Neuronal stem cell (in vitro differentiated cells): ENCODE measurements around the gene FBXO8.
A peak's percentile ranks its signal among the peaks of the same experiment; 100 is the strongest.

ENCODE experiments used
- DNase-seq: peaks from one replicate; pipeline ENCODE4 v3.0.0-alpha.2; 2013; ENCODE audit warnings: low spot score
- H2AFZ ChIP-seq: one replicate; pipeline ENCODE4 v1.6.1; 2013; ENCODE audit warnings: mild to moderate bottlenecking, low read length, inconsistent platforms
- H2AK5ac ChIP-seq: 2 replicates; pipeline ENCODE4 v1.6.1; 2013; ENCODE audit warnings: low read depth, mild to moderate bottlenecking, inconsistent platforms, low read length, moderate library complexity, mixed read lengths
- H2BK120ac ChIP-seq: 2 replicates; pipeline ENCODE4 v1.6.1; 2013; ENCODE audit warnings: low read depth, mild to moderate bottlenecking, inconsistent platforms, low read length, moderate library complexity, mixed read lengths
- H2BK12ac ChIP-seq: one replicate; pipeline ENCODE4 v1.6.1; 2013; ENCODE audit warnings: low read length, inconsistent platforms
- H2BK15ac ChIP-seq: 2 replicates; pipeline ENCODE4 v1.6.1; 2013; ENCODE audit warnings: mild to moderate bottlenecking, low read length, inconsistent platforms, mixed read lengths
- H2BK5ac ChIP-seq: one replicate; pipeline ENCODE4 v1.6.1; 2013; ENCODE audit warnings: inconsistent platforms, mild to moderate bottlenecking, low read length, moderate library complexity
- H3K14ac ChIP-seq: one replicate; pipeline ENCODE4 v1.6.1; 2013; ENCODE audit warnings: low read length, inconsistent platforms
- H3K18ac ChIP-seq: 2 replicates; pipeline ENCODE4 v1.6.1; 2013; ENCODE audit warnings: low read length, inconsistent platforms
- H3K23ac ChIP-seq: 2 replicates; pipeline ENCODE4 v1.6.1; 2013; ENCODE audit warnings: low read depth, mild to moderate bottlenecking, mixed read lengths, low read length, inconsistent platforms; ENCODE audit not compliant: poor library complexity
- H3K27ac ChIP-seq: replicated peaks from 3 replicates; pipeline ENCODE4 v1.5.1; 2013; ENCODE audit warnings: low read length, inconsistent platforms
- H3K27me3 ChIP-seq, 3 experiments: 2 replicates each; pipeline ENCODE4 v1.6.1; 2013; ENCODE audit warnings: low read length in 3 of 3, mild to moderate bottlenecking in 2 of 3, inconsistent platforms in 1 of 3, low read depth in 1 of 3, mixed read lengths in 1 of 3, moderate library complexity in 1 of 3; ENCODE audit not compliant: control insufficient read depth in 3 of 3, insufficient read depth in 3 of 3
- H3K36me3 ChIP-seq, 2 donors: replicated peaks in 1 of 2; 2 replicates each; pipeline ENCODE4 v1.6.1; 2013; ENCODE audit warnings: low read length in 2 of 2; ENCODE audit not compliant: control insufficient read depth in 2 of 2, insufficient read depth in 2 of 2
- H3K4ac ChIP-seq: 2 replicates; pipeline ENCODE4 v1.6.1; 2013; ENCODE audit warnings: inconsistent platforms, mild to moderate bottlenecking, low read length, moderate library complexity
- H3K4me1 ChIP-seq, 2 donors: 1 replicate in 1 of 2; 2 replicates in 1 of 2; pipeline ENCODE4 v1.6.1; 2013; ENCODE audit warnings: low read length in 2 of 2, low read depth in 1 of 2; ENCODE audit not compliant: control insufficient read depth in 2 of 2, insufficient read depth in 1 of 2
- H3K4me2 ChIP-seq: one replicate; pipeline ENCODE4 v1.6.1; 2013; ENCODE audit warnings: mild to moderate bottlenecking, low read length, inconsistent platforms; ENCODE audit not compliant: insufficient read depth, poor library complexity, severe bottlenecking
- H3K4me3 ChIP-seq, 2 donors: 2 replicates each; pipeline ENCODE4 v1.5.1; 2013; ENCODE audit warnings: low read length in 2 of 2, mild to moderate bottlenecking in 2 of 2, inconsistent platforms in 1 of 2, moderate library complexity in 1 of 2
- H3K79me1 ChIP-seq: one replicate; pipeline ENCODE4 v1.6.1; 2013; ENCODE audit warnings: low read depth, mild to moderate bottlenecking, inconsistent platforms, low read length, moderate library complexity
- H3K9ac ChIP-seq: one replicate; pipeline ENCODE4 v1.6.1; 2013; ENCODE audit warnings: mild to moderate bottlenecking, low read depth, low read length, inconsistent platforms; ENCODE audit not compliant: poor library complexity
- H3K9me3 ChIP-seq, 2 donors: replicated peaks in 1 of 2; 2 replicates each; pipeline versions ENCODE3 to v1.6.1; 2013; ENCODE audit warnings: low read length in 2 of 2, mild to moderate bottlenecking in 2 of 2, inconsistent platforms in 1 of 2, low read depth in 1 of 2, mixed read lengths in 1 of 2, moderate library complexity in 1 of 2; ENCODE audit not compliant: control insufficient read depth in 2 of 2, insufficient read depth in 1 of 2
- H4K8ac ChIP-seq: one replicate; pipeline ENCODE4 v1.6.1; 2013; ENCODE audit warnings: low read depth, mild to moderate bottlenecking, inconsistent platforms, low read length, moderate library complexity
- H4K91ac ChIP-seq: one replicate; pipeline ENCODE4 v1.6.1; 2013; ENCODE audit warnings: low read length, low read depth, mild to moderate bottlenecking, inconsistent platforms; ENCODE audit not compliant: poor library complexity
- WGBS, 2 donors: extraction: QIAGEN DNeasy Blood & Tissue Kit; methylation state at CpG; one replicate each; pipeline ENCODE4 v1.1.7; 2013; ENCODE audit warnings: missing lambda C conversion rate in 2 of 2, mixed read lengths in 1 of 2; ENCODE audit not compliant: insufficient read length in 2 of 2, insufficient replicate concordance in 1 of 2; ENCODE audit errors: extremely low coverage in 2 of 2; 5-methylcytosine and 5-hydroxymethylcytosine counted together

FBXO8 gene

DNA sequence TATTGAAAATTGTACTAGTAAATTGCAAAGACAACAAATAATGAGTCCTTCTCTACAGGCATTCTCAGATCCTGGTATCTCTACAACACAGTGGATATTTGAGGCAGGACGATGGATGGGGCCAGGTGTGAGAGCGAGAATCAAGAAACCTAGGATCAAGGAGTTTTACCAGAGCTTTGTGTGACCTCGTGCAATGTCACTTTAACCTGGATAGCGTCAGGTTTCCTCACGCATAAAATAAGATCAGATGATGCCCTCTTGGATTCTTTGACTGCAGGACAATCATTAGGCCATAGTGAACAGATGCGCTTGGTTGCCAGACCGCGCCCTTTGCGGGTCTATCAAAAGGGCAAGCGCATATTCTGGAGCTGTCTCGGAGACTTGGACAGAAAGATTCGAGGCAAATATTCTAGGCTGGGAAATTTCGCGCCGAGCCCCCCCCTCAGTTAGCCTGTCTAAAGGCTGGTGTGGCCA is 66.6 kb downstream of the FBXO8 start:
- Histone ChIP-seq H2BK15ac (peak overlapping the region; percentile 47), H3K4me2 (no peak overlapping the region), H3K23ac (no peak overlapping the region), H3K4me1 (peaks cover 4 to 5% of the 10 kb centered on the region in 2 donors), H3K27me3 (peaks cover 26 to 97% (median 61%) of the 10 kb centered on the region in 3 experiments), H4K8ac (no peak overlapping the region), H2AFZ (no peak overlapping the region), H3K36me3 (no peaks in the 10 kb centered on the region), H2BK120ac (no peak overlapping the region), H3K14ac (no peak overlapping the region), H2BK12ac (no peak overlapping the region), H3K79me1 (no peaks in the 10 kb centered on the region), H4K91ac (no peak overlapping the region), H3K9ac (peak overlapping the region; percentile 44), H2BK5ac (no peak overlapping the region), H3K27ac (no peak overlapping the region), H3K4me3 (no peak overlapping the region), H3K4ac (no peak overlapping the region), H3K18ac (no peak overlapping the region), H3K9me3 (peaks cover 0 to 2% of the 10 kb centered on the region in 2 donors), H2AK5ac (no peak overlapping the region)
- WGBS, 2 donors, result no CpG with 5 or more reads among the region's 15 CpGs
- peak; percentile 6 for DNase-seq

DNA sequence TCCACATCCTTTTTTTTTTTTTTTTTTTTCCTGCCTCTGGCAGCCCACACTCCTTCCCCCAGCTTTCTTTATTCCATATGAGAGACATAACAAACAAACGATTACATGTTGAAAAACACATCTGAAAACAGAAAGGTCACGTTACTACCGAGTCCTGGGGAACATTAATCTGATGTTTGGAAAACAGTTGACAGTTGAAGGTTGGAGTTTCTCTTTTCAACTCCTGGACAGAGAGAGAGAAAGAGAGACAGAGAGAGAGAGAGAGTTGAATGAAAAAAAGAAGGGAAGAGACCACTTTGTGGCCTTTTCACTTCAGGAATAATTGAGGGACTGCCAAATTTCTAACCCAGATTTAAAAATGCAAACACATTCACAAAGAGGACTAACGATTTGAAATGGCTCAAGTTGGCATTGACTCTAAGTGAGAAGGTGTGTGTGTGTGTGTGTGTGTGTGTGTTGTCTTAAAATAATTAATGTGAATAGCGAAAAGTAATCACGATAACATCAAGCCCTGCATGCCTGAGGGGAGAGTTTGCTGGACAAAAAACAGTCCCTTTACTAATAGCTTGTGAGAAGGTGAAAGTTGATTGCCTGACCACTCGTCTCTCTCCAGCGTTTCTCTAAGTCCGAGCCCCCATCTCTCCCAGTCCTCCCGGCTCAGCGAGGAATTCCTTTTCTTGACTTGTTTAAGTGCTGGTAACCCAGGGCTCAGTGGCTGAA is 67.3 kb downstream of the FBXO8 start:
- H3K18ac ChIP-seq, result no peak overlapping the region
- H3K9me3 ChIP-seq, result peaks cover 0 to 2% of the 10 kb centered on the region in 2 donors
- H3K14ac ChIP-seq, result no peak overlapping the region
- H4K91ac ChIP-seq, result no peak overlapping the region
- H3K79me1 ChIP-seq, result no peaks in the 10 kb centered on the region
- H2BK12ac ChIP-seq, result no peak overlapping the region
- no peak overlapping the region for H2BK15ac ChIP-seq
- no peak overlapping the region for H3K4ac ChIP-seq
- no peak overlapping the region for H2AK5ac ChIP-seq
- H3K4me3 ChIP-seq, result no peak overlapping the region
- peak; percentile 36 for DNase-seq
- no peak overlapping the region for H2AFZ ChIP-seq
- H4K8ac ChIP-seq, result no peak overlapping the region
- no peak overlapping the region for H2BK5ac ChIP-seq
- peaks cover 29 to 99% (median 68%) of the 10 kb centered on the region in 3 experiments for H3K27me3 ChIP-seq
- peaks cover 4 to 5% of the 10 kb centered on the region in 2 donors for H3K4me1 ChIP-seq
- H3K27ac ChIP-seq, result no peak overlapping the region
- H3K9ac ChIP-seq, result no peak overlapping the region
- no peaks in the 10 kb centered on the region for H3K36me3 ChIP-seq
- no peak overlapping the region for H3K23ac ChIP-seq
- no CpG with 5 or more reads among the region's 11 CpGs for WGBS, 2 donors
- H2BK120ac ChIP-seq, result no peak overlapping the region
- no peak overlapping the region for H3K4me2 ChIP-seq

GRCh38 chr4:174215057-174215456 is 68.4 kb downstream of the FBXO8 start:
- H4K8ac ChIP-seq, result no peak overlapping the region
- H3K23ac ChIP-seq, result no peak overlapping the region
- no peaks in the 10 kb centered on the region for H3K36me3 ChIP-seq
- no peak overlapping the region for H2BK12ac ChIP-seq
- H2BK5ac ChIP-seq, result no peak overlapping the region
- peaks cover 0 to 2% of the 10 kb centered on the region in 2 donors for H3K9me3 ChIP-seq
- no peak overlapping the region for H3K18ac ChIP-seq
- no peak for DNase-seq
- no peak overlapping the region for H4K91ac ChIP-seq
- H3K14ac ChIP-seq, result no peak overlapping the region
- no peak overlapping the region for H2BK15ac ChIP-seq
- no peak overlapping the region for H2AK5ac ChIP-seq
- H3K4me3 ChIP-seq, result no peak overlapping the region
- H3K27ac ChIP-seq, result no peak overlapping the region
- H3K27me3 ChIP-seq, result peaks cover 29 to 99% (median 71%) of the 10 kb centered on the region in 3 experiments
- no peak overlapping the region for H2BK120ac ChIP-seq
- no peak overlapping the region for H2AFZ ChIP-seq
- H3K4me1 ChIP-seq, result peaks cover 4 to 5% of the 10 kb centered on the region in 2 donors
- no peak overlapping the region for H3K4me2 ChIP-seq
- no peak overlapping the region for H3K9ac ChIP-seq
- H3K4ac ChIP-seq, result no peak overlapping the region
- no peaks in the 10 kb centered on the region for H3K79me1 ChIP-seq
- WGBS, 2 donors, result no CpG with 5 or more reads among the region's 5 CpGs

- Histone ChIP-seq H3K4me2 (peak overlapping the region; percentile 41), H2BK15ac (no peak overlapping the region), H3K4ac (no peak overlapping the region), H2AFZ (peak overlapping the region; percentile 74), H3K14ac (no peak overlapping the region), H3K36me3 (no peaks in the 10 kb centered on the region), H4K8ac (no peak overlapping the region), H4K91ac (no peak overlapping the region), H3K27ac (no peak overlapping the region), H2BK5ac (no peak overlapping the region), H2BK12ac (no peak overlapping the region), H2AK5ac (no peak overlapping the region), H3K79me1 (no peaks in the 10 kb centered on the region), H3K23ac (peak overlapping the region; percentile 14), H3K18ac (peak overlapping the region; percentile 56), H2BK120ac (no peak overlapping the region), H3K9ac (no peak overlapping the region), H3K4me1 (peaks cover 4 to 5% of the 10 kb centered on the region in 2 donors), H3K27me3 (peaks cover 29 to 99% (median 71%) of the 10 kb centered on the region in 3 experiments), H3K9me3 (peaks cover 0 to 2% of the 10 kb centered on the region in 2 donors), H3K4me3 (no peak overlapping the region)
- no CpG with 5 or more reads among the region's 47 CpGs for WGBS, 2 donors
- peak; percentile 46 for DNase-seq
These were observed 69.2 kb downstream of the FBXO8 start for GRCh38 chr4:174214101-174214878.
